Activated CD4-positive, alpha-beta T cell treated with anti-CD3 and anti-CD28 coated beads, Interleukin-2, amount 10 ng/mL, durations not matched to agents 7 days and 5 days (primary cell): ENCODE results near the gene RAD51D. TPM values are rescaled to one million over a fixed set of nuclear protein-coding genes. Genes with fewer than 3 reads are reported as not detected.

Source experiments
- total RNA-seq, 2 experiments: library from RNA; stranded (reverse); gene quantifications; one replicate each; pipeline ENCODE4 v1.2.3, GENCODE V29; 2021

Gene RAD51D
- total RNA-seq, 2 experiments from 2014 or later = 26.7 to 41.6 TPM

Other genes with a start within 250 kb of the RAD51D start
- gene CCT6B, start 158.4 kb downstream of the RAD51D start, total RNA-seq = 1 to 10 TPM; 1.7 to 2.0 TPM
- gene ZNF830, start 158.3 kb downstream of the RAD51D start, total RNA-seq = 10 to 100 TPM; 24.4 to 25.0 TPM
- gene LIG3, start 139.3 kb downstream of the RAD51D start, total RNA-seq = 10 to 100 TPM; 42.8 to 46.1 TPM
- gene RFFL, start 56.2 kb downstream of the RAD51D start, total RNA-seq = 10 to 100 TPM; 36.0 to 40.1 TPM
- not detected for gene FNDC8, start 1.8 kb upstream of the RAD51D start, total RNA-seq
- 10 to 100 TPM; 15.7 to 19.7 TPM for gene NLE1, start 22.4 kb upstream of the RAD51D start, total RNA-seq
- gene UNC45B, start 28.0 kb upstream of the RAD51D start, total RNA-seq = under 1 TPM; 0.10 TPM
- gene SLC35G3, start 74.5 kb upstream of the RAD51D start, total RNA-seq = not detected
- 100 to 1,000 TPM; 199 to 212 TPM for gene SLFN5, start 123.2 kb upstream of the RAD51D start, total RNA-seq